H1 (cell line): Measurements from ENCODE around the gene DGAT2.

Experiments used
- BACH1 ChIP-seq: IDR thresholded peaks from 2 replicates; pipeline ENCODE4 v1.6.1; 2012; ENCODE audit warnings: low read length, improper control_type of control experiment
- EZH2 ChIP-seq: fragments of 200-600 bp; sonication (generic); IDR thresholded peaks from 2 replicates; pipeline ENCODE4 v1.7.1; 2012; ENCODE audit warnings: low read depth, mild to moderate bottlenecking, moderate library complexity, low read length, inconsistent platforms; ENCODE audit not compliant: severe bottlenecking
- TF ChIP-seq, protein P1 (sequence below), 3 experiments: IDR thresholded peaks; 1 replicate in 2 of 3; 2 replicates in 1 of 3; pipeline versions ENCODE4 v1.5.1 to v1.6.1; 2011; ENCODE audit warnings: low read length in 3 of 3, mild to moderate bottlenecking in 3 of 3, inconsistent platforms in 2 of 3, low read depth in 1 of 3, moderate library complexity in 1 of 3; ENCODE audit not compliant: insufficient read depth in 1 of 3; ENCODE audit errors: control extremely low read depth in 1 of 3

DNA sequence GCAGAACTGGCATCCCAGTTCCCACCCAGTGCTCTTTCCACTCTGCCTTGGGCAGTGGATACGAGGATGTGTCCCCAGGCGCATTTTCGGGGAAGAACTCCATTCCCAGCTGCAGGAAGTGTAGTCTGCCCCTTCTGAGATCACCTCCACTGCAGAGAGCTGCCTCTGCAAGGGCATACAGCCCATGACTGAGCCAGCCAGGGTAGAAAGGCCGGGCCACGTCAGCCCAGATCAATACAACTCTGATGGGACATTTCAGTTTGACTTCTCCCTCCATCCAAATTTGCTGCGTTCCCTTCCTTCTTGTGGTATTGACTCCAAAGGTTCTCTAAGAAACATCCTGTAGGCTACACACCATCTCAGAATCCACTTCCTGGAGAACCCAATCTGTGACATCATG, 31.3 kb upstream of the DGAT2 start:
- TF ChIP-seq EZH2 (no peak), BACH1 (no peak)
- TF ChIP-seq, protein P1, sequence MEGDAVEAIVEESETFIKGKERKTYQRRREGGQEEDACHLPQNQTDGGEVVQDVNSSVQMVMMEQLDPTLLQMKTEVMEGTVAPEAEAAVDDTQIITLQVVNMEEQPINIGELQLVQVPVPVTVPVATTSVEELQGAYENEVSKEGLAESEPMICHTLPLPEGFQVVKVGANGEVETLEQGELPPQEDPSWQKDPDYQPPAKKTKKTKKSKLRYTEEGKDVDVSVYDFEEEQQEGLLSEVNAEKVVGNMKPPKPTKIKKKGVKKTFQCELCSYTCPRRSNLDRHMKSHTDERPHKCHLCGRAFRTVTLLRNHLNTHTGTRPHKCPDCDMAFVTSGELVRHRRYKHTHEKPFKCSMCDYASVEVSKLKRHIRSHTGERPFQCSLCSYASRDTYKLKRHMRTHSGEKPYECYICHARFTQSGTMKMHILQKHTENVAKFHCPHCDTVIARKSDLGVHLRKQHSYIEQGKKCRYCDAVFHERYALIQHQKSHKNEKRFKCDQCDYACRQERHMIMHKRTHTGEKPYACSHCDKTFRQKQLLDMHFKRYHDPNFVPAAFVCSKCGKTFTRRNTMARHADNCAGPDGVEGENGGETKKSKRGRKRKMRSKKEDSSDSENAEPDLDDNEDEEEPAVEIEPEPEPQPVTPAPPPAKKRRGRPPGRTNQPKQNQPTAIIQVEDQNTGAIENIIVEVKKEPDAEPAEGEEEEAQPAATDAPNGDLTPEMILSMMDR (IDR thresholded peaks at IDR 0.05; ENCODE audit: control extremely low read depth in 1 of 3, insufficient read depth in 1 of 3, low read depth in 1 of 3, low read length in 3 of 3) = no peak
